ENCODE measurements around the gene NFYA. TPM values are rescaled to one million over a fixed set of nuclear protein-coding genes. Genes with fewer than 3 reads are reported as not detected.

The NFYA gene
- total RNA-seq, 1 experiment from 2014 or later = 41.5 TPM

DNA sequence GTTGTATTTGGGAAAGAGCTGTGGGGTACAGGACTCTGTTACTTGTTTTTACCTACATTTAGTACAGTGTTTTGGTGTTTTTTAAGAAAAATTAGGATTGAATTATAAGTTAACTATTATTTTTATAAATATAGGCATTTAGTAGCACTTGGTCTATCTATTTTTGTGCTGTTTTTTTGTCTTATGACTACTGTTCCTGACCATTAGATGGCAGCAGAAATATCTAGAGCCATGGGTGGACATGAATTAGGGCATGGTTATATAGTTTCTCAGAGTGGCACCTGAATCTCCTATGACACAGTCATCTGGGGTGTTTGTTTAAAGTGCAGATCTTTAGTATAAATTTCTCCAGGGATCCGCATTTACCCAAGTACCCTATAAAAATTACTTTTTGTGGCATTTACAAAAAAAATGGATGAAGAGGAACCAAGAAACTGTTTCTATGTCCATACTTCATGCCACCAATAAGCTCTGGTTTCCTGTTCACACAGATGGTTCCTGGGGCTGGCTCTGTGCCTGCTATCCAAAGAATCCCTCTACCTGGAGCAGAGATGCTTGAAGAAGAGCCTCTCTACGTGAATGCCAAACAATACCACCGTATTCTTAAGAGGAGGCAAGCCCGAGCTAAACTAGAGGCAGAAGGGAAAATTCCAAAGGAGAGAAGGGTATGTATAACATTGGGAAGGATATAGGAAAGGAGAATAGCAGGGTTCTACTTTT is 19.8 kb downstream of the NFYA start:
- Mint-ChIP-seq H3K4me1 (ENCODE audit: insufficient read depth, unreplicated experiment) (no peaks in the 10 kb centered on the region), H3K9me3 (ENCODE audit: unreplicated experiment) (no peaks in the 10 kb centered on the region), H3K36me3 (ENCODE audit: insufficient read depth, unreplicated experiment) (peaks cover 98% of the 10 kb centered on the region), H3K27ac (ENCODE audit: low read depth, unreplicated experiment) (no peak overlapping the region), H3K4me3 (ENCODE audit: unreplicated experiment) (no peak overlapping the region), H3K27me3 (ENCODE audit: insufficient read depth, unreplicated experiment) (no peaks in the 10 kb centered on the region)
- ChIA-PET CTCF (interaction anchor here (0.5 to 5.1 kb wide), 27 partner anchors 8 to 587 kb away, joined by 3 to 57 read pairs (median 5); partner anchors contain the start of genes NFYA and OARD1), POLR2A (interaction anchor here (0.5 to 1.3 kb wide), 6 partner anchors 13 to 114 kb away, joined by 3 to 6 read pairs (median 3); no protein-coding TSS in a partner anchor)
- TF ChIP-seq CTCF (IDR thresholded peaks at IDR 0.05; ENCODE audit: unreplicated experiment) = peak; percentile 29
- DNase-seq (ENCODE audit: unreplicated experiment) = peak; percentile 37
- no TSS peak for BruUV-seq (replicated peaks)
- intact Hi-C loops (cut with micrococcal nuclease) = loop anchor here (1.0 kb wide), 2 partner anchors 90 to 227 kb away; no protein-coding TSS in a partner anchor

- ChIA-PET POLR2A (interaction anchor here (0.6 kb wide), 1 partner anchor 18 kb away, joined by 3 read pairs; no protein-coding TSS in a partner anchor), CTCF (interaction anchor here (1.2 to 5.1 kb wide), 4 partner anchors 10 to 226 kb away, joined by 5 to 57 read pairs (median 10); no protein-coding TSS in a partner anchor)
- TF ChIP-seq CTCF (IDR thresholded peaks at IDR 0.05; ENCODE audit: unreplicated experiment) = no peak
- H3K36me3 Mint-ChIP-seq (ENCODE audit: insufficient read depth, unreplicated experiment) = peaks cover 98% of the 10 kb centered on the region
- no peaks in the 10 kb centered on the region for H3K27me3 Mint-ChIP-seq (ENCODE audit: insufficient read depth, unreplicated experiment)
- H3K9me3 Mint-ChIP-seq (ENCODE audit: unreplicated experiment) = no peaks in the 10 kb centered on the region
- no peak overlapping the region for H3K27ac Mint-ChIP-seq (ENCODE audit: low read depth, unreplicated experiment)
- H3K4me3 Mint-ChIP-seq (ENCODE audit: unreplicated experiment) = no peak overlapping the region
- intact Hi-C loops (cut with micrococcal nuclease) = no loop called here
- H3K4me1 Mint-ChIP-seq (ENCODE audit: insufficient read depth, unreplicated experiment) = no peaks in the 10 kb centered on the region
- DNase-seq (ENCODE audit: unreplicated experiment) = no peak
- no TSS peak for BruUV-seq (replicated peaks)
These were observed 21.0 kb downstream of the NFYA start for GRCh38 chr6:41093729-41094128.

DNA sequence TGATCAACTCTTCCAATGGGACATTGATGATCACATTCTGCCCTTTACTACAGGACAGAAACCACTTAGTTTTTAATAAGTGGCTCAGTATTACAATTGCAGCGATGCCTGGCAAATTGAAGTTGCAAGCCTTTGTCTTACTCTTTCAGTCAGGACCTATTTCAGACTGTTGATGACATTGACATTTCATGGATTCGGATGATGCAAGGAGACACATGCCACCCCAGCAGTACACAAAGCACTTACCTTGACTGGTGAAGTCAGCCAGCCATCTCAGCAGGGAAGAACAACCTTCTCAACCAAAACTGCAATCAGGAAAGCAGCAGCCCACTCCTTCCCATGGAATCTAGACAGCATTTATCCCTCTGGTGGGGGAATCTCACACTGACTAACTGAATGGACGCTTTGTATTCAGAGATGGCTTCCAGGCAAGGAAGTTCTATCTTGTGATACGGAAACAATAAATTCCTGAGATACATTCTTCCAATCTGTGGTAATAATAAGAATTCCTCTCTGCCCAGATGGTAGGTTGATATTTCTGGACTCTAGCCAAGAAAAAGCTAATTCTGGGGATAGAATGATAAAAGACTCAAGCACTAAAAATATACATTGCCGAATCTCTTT is 24.8 kb downstream of the NFYA start:
- H3K27ac Mint-ChIP-seq (ENCODE audit: low read depth, unreplicated experiment) = peak overlapping the region; percentile 32
- H3K4me1 Mint-ChIP-seq (ENCODE audit: insufficient read depth, unreplicated experiment) = no peaks in the 10 kb centered on the region
- intact Hi-C loops (cut with micrococcal nuclease) = no loop called here
- no TSS peak for BruUV-seq (replicated peaks)
- POLR2A ChIA-PET = interaction anchor here (0.5 kb wide), 1 partner anchor 1256 kb away, joined by 3 read pairs; no protein-coding TSS in a partner anchor
- no peaks in the 10 kb centered on the region for H3K9me3 Mint-ChIP-seq (ENCODE audit: unreplicated experiment)
- no peak for DNase-seq (ENCODE audit: unreplicated experiment)
- H3K36me3 Mint-ChIP-seq (ENCODE audit: insufficient read depth, unreplicated experiment) = peaks cover 96% of the 10 kb centered on the region
- no peak for TF ChIP-seq CTCF (IDR thresholded peaks at IDR 0.05; ENCODE audit: unreplicated experiment)
- no peaks in the 10 kb centered on the region for H3K27me3 Mint-ChIP-seq (ENCODE audit: insufficient read depth, unreplicated experiment)
- CTCF ChIA-PET = interaction anchor here (0.5 kb wide), 1 partner anchor 115 kb away, joined by 3 read pairs; no protein-coding TSS in a partner anchor
- no peak overlapping the region for H3K4me3 Mint-ChIP-seq (ENCODE audit: unreplicated experiment)

- no peaks in the 10 kb centered on the region for H3K27me3 Mint-ChIP-seq (ENCODE audit: insufficient read depth, unreplicated experiment)
- H3K9me3 Mint-ChIP-seq (ENCODE audit: unreplicated experiment) = no peaks in the 10 kb centered on the region
- no peak for DNase-seq (ENCODE audit: unreplicated experiment)
- H3K36me3 Mint-ChIP-seq (ENCODE audit: insufficient read depth, unreplicated experiment) = peaks cover 88% of the 10 kb centered on the region
- intact Hi-C loops (cut with micrococcal nuclease) = no loop called here
- H3K27ac Mint-ChIP-seq (ENCODE audit: low read depth, unreplicated experiment) = peak overlapping the region; percentile 32
- TSS peak; percentile 23 for BruUV-seq (replicated peaks)
- no peak overlapping the region for H3K4me3 Mint-ChIP-seq (ENCODE audit: unreplicated experiment)
- CTCF ChIA-PET = no interaction called here
- no peak for TF ChIP-seq CTCF (IDR thresholded peaks at IDR 0.05; ENCODE audit: unreplicated experiment)
- POLR2A ChIA-PET = no interaction called here
- H3K4me1 Mint-ChIP-seq (ENCODE audit: insufficient read depth, unreplicated experiment) = no peaks in the 10 kb centered on the region
These were observed 25.6 kb downstream of the NFYA start for GRCh38 chr6:41098366-41098765.
